ENCODE data around the gene C1orf105.
"Not testable (repeated sequence)": the region's sequence is repeated elsewhere in the genome, so short reads cannot be mapped to it uniquely, and the experiment has no call there.

C1orf105 gene, protein sequence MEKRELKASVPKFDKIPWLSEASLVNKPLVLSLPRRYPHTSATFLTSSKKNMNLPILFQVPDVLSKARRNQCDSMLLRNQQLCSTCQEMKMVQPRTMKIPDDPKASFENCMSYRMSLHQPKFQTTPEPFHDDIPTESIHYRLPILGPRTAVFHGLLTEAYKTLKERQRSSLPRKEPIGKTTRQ

DNA sequence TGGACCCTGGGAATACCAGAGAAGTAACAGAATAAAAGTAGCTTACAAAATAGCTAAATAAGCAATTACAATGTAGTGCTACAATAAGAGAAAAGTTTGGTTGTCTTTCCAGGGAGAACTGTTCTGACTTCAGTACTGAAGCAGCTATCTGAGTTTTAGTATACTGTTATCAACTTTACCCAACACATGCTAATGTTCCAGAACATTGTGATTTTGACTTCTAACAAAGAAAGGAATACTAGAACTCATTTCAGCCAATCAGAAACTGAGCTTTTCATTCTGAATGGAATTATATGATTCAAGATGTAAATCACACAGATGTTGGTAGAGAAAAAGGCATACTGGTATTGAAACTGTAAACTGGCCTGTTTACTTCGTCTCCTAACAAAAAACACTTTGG lies at the start of gene C1orf105:
Gene C1orf105 (plus strand): TSS at position 301 of the 400 bp plus-strand sequence. CDS start 201 bp downstream, outside the sequence.
- DNase-seq (ENCODE audit: low spot score): no peak

DNA sequence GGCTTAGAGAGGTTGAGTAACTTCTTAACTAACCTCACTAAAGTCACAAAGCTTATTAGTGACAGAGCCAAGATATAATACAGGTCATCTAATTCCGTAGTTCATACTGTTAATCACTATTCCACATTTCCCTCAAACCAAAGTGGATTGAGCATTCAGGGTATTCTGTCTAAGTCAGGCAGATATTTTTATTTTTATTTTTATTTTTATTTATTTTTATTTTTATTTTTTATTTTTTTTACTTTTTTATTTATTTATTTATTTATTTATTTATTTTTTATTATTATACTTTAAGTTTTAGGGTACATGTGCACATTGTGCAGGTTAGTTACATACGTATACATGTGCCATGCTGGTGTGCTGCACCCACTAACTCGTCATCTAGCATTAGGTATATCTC lies 48.8 kb upstream of the C1orf105 start:
- DNase-seq (ENCODE audit: low spot score): not testable (repeated sequence)

DNA sequence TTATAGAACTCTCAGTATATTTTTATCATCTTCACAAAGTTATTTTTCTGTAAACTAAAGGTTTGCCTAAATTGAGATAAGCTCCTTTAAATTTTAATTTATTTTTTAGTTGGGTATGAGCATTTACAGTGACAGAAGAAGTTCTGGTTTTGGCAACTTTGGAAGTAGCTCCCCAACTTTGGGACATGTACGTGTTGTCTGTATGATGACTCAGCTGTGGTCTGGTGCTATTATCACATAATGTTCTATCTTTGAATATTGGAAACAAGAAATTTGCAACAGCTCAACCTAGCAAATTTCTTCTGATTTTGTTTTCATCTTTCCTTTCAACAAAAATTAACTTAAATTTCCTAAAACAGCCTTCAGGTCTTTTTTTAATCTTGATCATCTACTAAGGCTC lies 46.6 kb upstream of the C1orf105 start:
- no peak for DNase-seq (ENCODE audit: low spot score)

DNA sequence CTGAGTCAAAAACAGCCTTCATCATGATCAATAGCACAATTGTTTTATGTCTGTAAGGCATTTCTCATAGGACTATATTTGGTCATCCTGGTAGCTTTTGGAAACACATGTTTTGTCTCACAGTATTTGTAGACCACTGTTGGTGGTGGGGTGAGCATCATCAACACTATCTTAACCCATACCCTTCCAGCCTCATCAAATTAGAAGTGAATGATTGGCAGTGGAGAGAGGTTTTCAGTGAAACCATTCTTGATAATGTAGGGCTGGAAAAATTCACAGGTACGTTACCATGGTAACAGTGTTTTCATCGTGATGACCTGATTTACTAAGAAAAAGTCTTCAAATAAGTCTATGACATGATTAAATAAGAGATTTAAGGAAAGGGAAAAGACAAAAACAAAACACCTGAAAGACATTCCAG lies 45.3 kb upstream of the C1orf105 start:
- no peak for DNase-seq (ENCODE audit: low spot score)

DNA sequence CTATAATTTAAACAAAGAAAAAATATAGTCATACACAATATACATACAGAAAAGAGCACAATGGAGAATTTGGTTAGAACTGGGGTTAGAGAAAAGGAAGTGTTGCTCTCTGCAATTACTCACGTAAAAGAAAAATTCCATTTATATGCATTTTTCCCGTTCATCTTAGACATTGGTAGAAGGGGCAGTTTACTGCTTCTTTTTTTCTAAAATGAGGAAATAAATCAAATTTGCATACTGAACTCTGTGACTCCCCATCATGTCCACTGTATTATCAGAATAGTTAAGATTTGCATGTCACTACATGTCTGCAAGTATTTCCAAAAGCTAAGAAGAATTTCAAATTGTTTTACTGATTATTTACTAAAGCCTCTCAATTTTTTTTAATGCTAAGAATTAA lies 44.1 kb upstream of the C1orf105 start:
- DNase-seq (ENCODE audit: low spot score): no peak

DNA sequence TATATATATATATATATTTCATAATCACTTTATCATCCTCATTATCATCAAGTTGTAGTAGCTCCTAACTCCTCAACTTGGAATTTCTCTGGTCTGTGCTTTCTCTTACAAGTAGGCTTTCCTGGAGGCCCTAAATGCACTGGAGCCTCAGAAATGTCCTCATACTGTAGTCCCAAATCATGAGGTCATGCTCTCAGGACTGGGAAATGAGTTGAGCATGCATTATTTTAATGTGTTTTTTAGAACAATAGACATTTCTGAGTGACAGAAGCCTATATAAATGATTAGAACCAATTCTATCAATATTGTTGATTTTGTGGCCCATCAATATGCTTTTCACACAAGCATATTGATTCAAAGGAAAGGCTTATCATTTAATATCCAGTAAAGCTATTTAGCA lies 42.9 kb upstream of the C1orf105 start:
- no peak for DNase-seq (ENCODE audit: low spot score)

DNA sequence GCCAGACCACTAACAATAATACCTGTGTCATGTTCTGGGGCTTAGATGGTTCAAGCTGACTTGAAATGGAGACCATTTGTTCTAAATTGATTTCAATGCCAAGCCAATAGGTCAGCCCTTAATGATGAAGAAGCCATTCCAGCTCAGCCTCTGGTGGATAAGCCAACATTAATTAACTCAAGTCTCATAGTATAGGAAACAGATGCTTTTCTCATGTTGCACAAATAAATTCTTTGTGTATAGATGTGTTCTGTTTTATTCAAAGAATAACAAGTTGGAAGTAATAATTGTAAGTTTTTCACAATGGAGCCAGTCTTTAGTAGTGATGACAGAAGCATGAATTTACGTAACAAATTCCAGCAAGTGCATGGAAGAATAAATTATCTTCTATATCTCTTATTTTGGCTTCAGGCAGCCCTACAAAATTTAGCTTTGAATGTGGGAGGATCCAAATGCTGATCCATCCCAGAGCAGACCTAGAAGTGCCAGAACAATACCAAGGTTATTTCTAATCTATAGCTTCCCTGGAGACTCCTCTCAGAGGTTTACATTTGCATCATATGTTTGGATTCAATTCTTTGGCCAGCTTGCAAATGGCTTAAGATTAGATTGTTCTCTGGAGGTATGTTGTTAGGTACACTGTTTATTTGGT lies 42.2 kb upstream of the C1orf105 start:
- no peak for DNase-seq (ENCODE audit: low spot score)

DNA sequence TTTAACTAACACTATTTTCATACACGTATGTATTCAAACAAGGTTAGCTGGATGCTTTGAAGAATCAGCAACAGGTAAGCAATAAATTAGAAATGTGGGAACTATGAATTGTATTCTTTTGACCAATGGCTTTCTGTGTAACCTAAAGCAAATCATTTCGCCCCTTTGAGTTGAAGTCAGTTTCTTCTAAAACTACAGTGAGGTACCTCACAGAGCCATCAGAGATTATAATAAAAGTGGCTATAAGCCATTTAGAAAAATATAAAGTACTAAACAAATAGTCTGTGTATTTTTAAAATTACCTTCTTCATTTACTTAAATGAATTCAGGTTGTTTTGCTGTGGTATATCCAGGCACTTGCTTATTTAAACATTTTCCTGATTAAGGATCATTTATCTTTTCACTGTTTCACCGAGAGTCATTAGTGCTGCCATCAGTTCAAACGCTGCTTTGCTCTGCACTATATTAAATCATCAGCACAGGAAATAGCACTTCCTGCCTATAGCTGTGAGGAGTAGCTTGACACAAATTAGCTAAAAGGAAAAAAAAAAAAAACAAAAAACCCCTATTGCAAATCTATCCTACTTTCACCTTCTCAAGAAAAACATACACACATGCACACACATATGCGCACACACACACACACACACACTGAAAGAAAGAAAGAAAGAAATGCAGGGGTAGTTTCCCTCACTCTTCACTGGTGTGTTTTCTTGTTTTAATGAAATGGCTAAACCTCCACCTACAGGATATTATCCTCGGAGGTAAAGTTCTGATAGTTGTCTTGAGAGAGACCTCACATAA lies 39.8 kb upstream of the C1orf105 start:
- no peak for DNase-seq (ENCODE audit: low spot score)

DNA sequence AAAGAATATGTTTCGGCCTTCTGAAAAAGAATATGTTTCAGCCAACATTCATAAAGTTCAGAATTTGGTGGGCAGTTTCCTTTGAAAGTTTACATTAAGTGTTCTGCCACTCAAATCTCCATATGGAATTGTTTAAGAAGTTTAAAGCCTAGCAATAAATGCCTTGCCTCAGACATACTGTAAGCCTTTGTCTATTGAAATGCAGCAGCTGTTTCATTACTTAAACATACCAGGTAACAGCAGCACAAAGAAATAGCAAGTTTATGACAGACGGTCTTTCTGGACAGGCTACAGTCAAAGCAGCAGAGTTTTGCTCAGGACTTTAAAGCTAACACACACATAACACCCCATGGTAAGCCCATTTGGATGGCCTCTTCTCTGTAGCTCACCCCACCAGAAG lies 38.5 kb upstream of the C1orf105 start:
- no peak for DNase-seq (ENCODE audit: low spot score)

DNA sequence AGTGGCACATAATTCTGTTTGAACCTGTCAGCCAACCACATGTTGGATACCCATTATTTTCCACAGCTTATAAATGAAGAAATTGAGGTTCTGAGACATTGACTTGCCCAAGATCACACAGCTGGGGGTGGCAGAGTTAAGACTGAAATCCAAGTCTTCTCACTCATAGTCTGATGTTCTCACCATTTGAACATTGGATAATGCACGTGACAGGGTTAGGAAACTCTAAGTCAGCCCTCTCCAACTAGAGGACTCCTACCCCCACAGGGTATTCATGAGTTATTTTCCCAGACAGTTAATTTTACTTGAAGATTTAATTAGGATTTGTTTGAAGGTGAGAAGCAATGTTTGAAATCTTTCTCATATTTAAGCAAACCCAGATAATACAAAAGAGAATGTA lies 38.1 kb upstream of the C1orf105 start:
- DNase-seq (ENCODE audit: low spot score): no peak

DNA sequence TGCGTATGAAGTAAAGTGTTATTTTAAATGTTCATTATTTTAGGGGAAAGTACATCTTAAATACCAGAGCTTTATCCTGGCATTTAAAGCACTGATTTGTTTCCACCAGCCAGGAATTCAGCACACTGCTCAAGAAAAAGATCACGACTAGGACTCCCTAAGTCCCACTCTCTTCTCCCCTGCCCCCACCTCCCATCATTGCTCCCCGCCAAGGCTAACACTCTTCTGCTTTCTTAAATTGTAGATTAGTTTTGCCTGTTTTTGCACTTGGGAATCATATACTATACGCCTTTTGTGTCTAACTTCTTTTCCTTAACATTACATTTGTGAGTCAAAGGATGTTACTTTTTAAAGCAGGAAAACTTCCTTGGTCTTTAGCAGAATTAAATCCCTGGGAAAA lies 37.5 kb upstream of the C1orf105 start:
- no peak for DNase-seq (ENCODE audit: low spot score)

DNA sequence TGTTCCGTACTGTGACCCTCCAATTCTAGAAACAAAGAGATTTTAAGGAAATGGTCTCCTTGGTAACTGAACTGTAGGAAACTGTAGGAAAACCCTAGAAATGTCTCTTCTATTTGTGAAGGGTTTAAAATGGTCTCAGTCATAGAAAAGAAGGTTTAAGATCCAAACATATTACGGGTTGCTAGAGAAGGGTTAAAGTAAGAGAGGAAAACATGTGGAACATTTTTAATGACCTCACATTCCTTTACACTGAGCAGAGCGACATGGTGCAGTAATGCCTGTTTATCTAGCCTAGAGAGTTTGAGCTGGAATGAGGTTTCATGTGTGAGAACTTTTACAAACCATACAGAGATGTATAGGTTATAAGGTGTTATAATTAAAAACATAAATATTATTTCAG lies 36.9 kb upstream of the C1orf105 start:
- no peak for DNase-seq (ENCODE audit: low spot score)

DNA sequence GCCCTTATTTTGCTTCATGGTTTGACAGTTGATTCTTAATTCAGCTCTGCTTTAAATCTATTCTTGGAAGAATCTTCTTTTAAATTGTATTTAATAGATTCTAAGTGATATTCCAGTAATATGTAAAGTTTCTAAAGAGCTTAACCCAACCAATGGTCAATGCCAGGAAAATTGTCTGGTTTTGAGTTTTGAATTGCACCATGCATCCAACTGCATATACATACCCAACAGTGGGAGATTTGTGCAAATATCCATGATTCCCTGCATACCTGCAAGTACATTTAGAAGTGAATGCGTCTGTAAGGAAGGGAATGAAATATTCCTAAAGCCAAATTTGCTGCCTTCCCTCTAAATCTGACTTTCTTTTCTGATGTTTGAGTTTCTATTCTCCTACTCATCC lies 35.8 kb upstream of the C1orf105 start:
- DNase-seq (ENCODE audit: low spot score): no peak

DNA sequence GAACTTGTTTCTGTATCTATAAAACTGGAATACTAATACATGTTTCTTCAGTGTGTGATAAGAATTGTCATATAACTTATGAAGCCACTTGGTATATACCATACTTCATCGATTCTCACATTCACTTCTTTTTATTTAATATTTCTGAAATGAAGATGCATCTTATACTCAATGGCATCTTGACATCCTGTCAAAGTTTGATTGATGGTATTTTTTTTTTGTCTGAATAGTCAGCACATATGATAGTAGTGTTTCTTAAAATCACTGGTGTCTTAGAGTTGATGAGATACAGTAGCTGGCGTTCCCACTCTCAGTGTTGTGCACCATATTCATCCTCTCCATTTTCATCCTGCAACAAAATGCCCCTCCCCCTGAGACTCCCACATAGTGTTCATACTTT lies 34.4 kb upstream of the C1orf105 start:
- no peak for DNase-seq (ENCODE audit: low spot score)

DNA sequence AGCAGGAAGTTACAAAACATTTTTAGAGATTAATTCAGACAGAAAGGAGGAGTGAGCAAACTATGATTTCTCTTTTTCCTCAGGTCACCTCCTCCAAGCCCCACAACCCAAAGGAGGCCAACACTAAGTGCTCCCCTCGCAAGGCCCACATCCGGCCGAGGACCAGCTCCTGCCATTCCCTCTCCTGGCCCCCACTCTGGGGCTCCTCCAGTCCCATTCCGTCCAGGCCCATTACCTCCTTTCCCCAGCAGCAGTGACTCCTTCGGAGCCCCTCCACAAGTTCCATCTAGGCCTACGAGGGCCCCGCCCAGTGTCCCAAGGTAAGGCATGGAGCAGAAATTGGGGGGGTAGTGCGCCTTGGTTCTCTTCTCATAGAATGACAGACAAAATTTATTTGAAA lies 32.0 kb upstream of the C1orf105 start:
- DNase-seq (ENCODE audit: low spot score): no peak

DNA sequence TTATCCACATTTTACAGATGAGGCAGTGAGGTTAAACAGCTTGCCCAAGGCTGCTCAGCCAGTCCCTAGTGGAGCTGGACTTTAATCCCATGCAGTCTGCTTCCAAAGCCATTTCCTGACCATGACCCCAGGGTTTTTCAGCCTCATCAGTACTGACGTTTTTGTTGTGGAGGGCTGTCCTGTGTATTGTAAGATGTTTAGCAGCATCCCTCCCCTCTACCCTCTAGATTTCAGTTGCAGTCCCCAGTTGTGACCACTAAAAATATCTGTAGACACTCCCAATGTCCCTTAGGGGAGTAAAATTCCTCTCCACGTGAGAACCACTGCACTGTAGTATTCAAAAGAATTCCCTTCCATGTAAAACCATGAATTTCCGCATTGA lies 30.2 kb upstream of the C1orf105 start:
- peak; percentile 19 for DNase-seq (ENCODE audit: low spot score)

DNA sequence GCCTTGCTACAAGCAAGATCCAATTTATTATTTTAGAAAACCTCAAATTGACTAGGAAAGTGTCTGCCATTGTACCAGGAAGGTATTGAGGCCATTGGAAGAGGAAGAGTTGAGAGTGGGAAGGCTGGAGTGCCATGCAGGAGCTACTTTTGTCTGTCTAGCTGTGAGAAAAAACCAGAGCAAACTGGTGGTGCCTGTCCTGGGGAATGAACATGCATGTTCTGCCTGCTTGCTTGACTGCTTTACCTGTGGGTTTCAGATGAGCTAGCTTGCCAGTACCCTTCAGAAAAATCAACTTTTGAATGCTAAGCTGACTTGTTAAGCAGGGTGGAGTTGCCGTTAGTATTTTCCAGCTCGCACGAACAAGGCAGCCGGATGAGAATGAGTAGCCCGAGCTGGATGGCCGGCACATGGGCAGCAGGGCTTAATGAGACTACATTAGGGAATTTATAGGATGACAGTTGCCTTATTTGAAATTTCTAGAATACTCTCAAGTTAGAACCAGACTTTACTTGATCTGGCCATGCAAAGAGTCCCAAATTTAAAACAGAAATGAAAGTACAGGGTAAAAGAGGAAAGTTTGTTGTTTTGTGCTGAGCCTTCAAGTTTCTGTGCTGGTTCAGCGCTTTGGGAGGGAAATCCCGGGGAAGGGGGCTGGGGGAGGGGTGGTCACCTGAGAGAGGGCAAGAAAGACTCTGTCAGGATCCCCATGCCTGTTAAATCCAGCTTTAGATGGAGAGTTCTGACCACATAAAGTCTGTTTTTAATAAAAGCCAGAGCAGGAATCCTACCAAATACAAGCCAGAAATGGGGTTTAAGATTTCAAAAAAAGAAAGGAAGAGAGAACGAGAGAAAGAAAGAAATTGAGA lies 29.6 kb upstream of the C1orf105 start:
- DNase-seq (ENCODE audit: low spot score): no peak

DNA sequence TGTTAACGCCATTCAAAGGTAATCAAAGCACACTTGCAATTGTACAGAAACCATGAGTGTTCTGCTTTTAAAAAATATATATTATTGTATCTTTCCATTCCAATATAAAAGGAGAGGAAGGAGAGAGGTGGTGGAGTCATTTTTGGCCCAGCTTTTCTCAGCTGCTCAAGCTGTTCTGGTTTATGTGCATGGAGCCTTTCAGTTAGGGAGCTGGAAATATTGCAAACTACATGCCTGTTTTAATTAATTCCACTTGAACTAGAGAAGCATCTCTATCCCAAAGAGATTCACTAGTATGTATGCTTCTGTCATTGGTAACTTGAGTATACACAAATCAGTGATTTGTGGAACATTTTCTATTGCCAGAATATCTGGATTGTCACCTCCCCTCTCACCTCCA lies 28.5 kb upstream of the C1orf105 start:
- no peak for DNase-seq (ENCODE audit: low spot score)

DNA sequence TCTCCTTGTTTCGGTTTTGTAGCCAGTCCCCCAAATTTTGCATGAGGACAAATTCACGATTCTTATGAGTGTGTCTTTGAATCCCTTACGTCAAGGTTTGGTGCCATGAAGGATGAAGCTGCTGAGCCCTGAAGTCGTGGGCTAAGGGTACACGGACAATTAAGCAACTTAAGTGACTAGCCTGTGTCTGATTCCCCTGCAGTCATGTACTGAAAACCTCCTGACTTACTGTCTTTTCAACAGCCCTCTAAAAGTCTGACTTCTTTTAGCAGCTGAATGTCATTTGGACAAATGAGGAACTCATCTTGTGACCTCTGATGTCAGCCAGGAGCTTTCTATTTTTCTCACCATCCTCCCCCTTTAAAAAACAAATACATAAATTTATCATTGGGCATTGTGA lies 27.1 kb upstream of the C1orf105 start:
- DNase-seq (ENCODE audit: low spot score): no peak

DNA sequence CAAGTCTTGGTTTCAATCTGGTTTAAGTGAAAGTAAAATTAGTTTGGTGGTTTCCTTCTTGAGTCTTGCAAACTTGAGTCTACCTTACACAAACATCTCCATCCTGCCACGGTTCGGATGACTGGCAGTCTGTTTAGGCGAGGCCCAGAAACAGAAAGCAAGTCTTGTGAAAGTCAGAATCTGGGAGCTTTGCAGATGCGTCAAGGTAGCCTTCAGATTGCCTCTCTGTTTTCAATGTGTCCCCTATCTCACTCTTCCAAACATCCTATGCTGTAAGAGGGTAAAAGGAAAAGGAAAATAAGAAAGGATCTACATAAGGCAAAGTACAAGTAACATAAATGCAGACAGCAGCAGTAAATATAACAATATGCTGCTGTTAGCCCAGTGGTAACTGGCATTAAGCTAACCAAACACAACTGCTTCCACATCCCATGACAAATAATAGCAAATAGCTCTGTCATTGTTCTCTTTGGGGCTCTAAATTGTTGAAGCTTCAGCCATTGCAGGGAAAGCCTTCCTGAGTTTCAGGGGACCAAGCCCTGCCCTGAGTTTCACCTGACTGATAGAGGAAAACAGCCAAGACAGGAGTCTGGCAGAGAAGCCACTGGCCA lies 26.2 kb upstream of the C1orf105 start:
- no peak for DNase-seq (ENCODE audit: low spot score)

DNA sequence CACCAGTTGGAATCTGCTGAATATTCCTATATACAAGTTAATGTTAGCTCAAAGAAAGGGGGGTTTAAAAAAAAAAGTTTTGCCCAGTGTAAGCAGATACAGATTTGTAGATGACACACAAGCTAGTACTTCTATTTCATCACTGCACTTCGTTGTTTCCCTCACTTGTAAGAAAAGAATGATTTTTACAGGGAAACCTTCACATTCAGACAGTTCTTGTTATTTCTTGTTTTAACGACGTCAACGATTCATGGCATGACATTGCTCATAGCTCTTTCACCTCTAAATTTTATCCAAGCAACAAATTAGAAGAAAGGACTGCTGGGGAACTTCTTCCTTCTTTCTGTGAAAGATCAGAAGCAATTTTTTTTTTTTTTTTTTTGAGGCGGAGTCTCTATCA lies 25.7 kb upstream of the C1orf105 start:
- no peak for DNase-seq (ENCODE audit: low spot score)

DNA sequence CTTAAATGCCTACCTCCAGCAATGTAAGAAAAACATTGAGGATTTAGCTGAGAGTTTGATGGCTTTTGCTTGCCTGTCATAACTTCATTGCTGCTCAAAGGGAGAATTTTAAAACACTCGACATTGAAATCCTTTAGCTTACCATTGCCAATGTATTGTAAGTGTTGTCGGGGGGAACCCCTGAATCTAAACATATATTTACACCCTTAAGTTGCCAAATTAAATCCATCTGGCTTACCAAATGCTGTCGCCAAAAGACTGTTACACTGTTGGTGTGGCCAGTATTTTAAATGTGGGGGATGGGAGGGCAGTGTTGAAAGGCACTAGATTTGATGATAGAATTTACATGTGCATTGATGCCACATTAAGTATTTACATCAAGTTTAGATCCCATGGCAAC lies 24.9 kb upstream of the C1orf105 start:
- no peak for DNase-seq (ENCODE audit: low spot score)
